NB4 (cell line): ENCODE measurements around the gene FHL3.
"Not testable (repeated sequence)": the region's sequence is repeated elsewhere in the genome, so short reads cannot be mapped to it uniquely, and the experiment has no call there.

ENCODE experiments used
- DNase-seq: peaks from one replicate; pipeline ENCODE4 v3.0.0; 2010; ENCODE audit warnings: low read depth
- H3K4me3 ChIP-seq: one replicate; pipeline ENCODE4 v1.5.1; 2011; ENCODE audit warnings: mild to moderate bottlenecking, low read depth, low read length, moderate library complexity
- CTCF ChIP-seq: IDR thresholded peaks from one replicate; pipeline ENCODE4 v1.5.1; 2012; ENCODE audit warnings: low read depth, low read length
- MYC ChIP-seq: IDR thresholded peaks from 2 replicates; pipeline ENCODE4 v1.6.1; 2011; ENCODE audit warnings: low read depth, low read length
- POLR2A ChIP-seq: IDR thresholded peaks from 2 replicates; pipeline ENCODE4 v1.6.1; 2011; ENCODE audit warnings: mild to moderate bottlenecking; ENCODE audit not compliant: insufficient read length; ENCODE audit errors: extremely low read depth
- TF ChIP-seq, protein P1 (sequence below): IDR thresholded peaks from 2 replicates; pipeline ENCODE4 v1.6.1; 2011; ENCODE audit warnings: low read depth, low read length

FHL3 gene

GRCh38 chr1:37965301-37965700 is 40.0 kb downstream of the FHL3 start:
- DNase-seq, result no peak
- TF ChIP-seq, protein P1, sequence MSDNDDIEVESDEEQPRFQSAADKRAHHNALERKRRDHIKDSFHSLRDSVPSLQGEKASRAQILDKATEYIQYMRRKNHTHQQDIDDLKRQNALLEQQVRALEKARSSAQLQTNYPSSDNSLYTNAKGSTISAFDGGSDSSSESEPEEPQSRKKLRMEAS, result no peak
- TF ChIP-seq POLR2A (no peak), MYC (no peak), CTCF (no peak)

DNA sequence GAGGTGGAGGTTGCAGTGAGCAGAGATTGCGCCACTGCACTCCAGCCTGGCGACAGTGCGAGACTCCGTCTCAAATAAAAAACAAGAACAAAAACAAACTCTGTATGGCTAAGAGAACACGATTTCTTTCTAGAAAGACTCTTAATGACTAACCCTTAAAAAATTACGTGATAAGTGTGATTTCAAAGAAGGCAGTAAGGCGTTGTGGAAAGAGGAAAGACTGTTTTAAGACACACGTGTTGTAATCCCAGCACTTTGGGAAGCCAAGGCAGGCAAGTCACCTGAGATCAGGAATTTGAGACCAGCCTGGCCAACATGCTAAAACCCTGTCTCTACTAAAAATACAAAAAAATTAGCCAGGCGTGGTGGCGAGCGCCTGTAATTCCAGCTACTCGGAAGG is 41.2 kb downstream of the FHL3 start:
- H3K4me3 ChIP-seq, DNase-seq: not testable (repeated sequence)

More at GRCh38 chr1:37965301-37965700, 40.0 kb downstream of the FHL3 start:
- H3K4me3 ChIP-seq, result no peak overlapping the region

DNA sequence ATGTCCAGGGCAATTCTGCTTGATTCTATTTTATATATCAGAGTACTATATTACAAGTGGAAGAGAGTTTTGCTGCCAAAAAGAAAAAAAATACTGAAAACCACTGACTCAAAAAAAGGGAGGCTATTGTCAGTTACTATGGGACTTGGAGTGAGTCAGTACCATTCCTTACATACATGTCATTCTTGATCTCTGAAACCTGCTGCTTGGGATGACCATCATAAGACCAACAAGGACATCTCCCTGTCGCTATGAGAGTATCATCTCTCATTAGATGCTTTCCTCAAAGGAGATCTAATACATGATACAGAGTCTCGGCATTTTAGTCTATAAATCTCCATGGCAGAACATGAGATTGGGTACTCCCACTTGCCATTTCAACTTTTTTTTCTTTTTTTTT is 46.6 kb downstream of the FHL3 start:
- DNase-seq, result no peak
- TF ChIP-seq CTCF (no peak), POLR2A (no peak), MYC (no peak)
- TF ChIP-seq, protein P1, result no peak
- no peak overlapping the region for H3K4me3 ChIP-seq

GRCh38 chr1:37955685-37956084 is 49.6 kb downstream of the FHL3 start:
- DNase-seq, result no peak
- TF ChIP-seq CTCF (no peak), MYC (no peak), POLR2A (no peak)
- TF ChIP-seq, protein P1, result no peak
- H3K4me3 ChIP-seq, result no peak overlapping the region

GRCh38 chr1:37954316-37954971 is 50.9 kb downstream of the FHL3 start:
- TF ChIP-seq CTCF (no peak), POLR2A (no peak), MYC (no peak)
- TF ChIP-seq, protein P1, result no peak
- peak; percentile 16 for DNase-seq
- no peak overlapping the region for H3K4me3 ChIP-seq

DNA sequence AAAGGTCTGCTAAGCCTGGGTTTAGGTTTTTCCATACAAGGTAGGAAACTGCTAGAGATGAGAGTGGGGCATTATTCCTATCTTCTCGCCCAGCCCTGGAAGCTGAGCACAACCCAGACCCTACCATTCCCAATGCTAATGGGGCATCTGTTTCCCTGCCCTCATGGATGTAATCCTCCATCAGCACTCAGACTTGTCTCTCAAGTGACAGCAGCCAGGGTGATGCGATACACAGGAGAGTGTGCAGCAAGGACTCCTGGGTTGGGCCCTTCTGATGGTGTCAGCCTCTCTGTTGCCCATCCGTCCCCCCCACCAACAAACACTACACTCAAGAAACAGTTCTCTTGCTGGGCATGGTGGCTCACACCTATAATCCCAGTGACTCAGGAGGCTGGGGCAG is 52.6 kb downstream of the FHL3 start:
- TF ChIP-seq, protein P1, result no peak
- TF ChIP-seq MYC, result no peak
- TF ChIP-seq CTCF, result no peak
- no peak for TF ChIP-seq POLR2A
- DNase-seq, result no peak
- no peak overlapping the region for H3K4me3 ChIP-seq
